ENCODE data around the gene GAB2. TPM values are rescaled to one million over a fixed set of nuclear protein-coding genes. Genes with fewer than 3 reads are reported as not detected.

The GAB2 gene
- total and polyA plus RNA-seq, 2 of the 4 experiments (the other 2 are of a cell fraction): 3.3 to 5.9 TPM

GRCh38 chr11:78250099-78250498, 167.5 kb downstream of the GAB2 start:
- Histone ChIP-seq H3K27me3 (ENCODE audit: control insufficient read depth, insufficient read depth, low read length) (no peaks in the 10 kb centered on the region), H3K56ac (ENCODE audit: extremely low read depth, insufficient read depth, low read length) (no peak overlapping the region), H2AFZ (replicated peaks; ENCODE audit: low read length, poor library complexity) (no peak overlapping the region), H3K4me1 (ENCODE audit: control insufficient read depth, insufficient read depth, low read length) (no peaks in the 10 kb centered on the region; the same call in 1 of the 2 replicates), H2BK20ac (ENCODE audit: low read depth, low read length) (no peak overlapping the region), H2BK120ac (ENCODE audit: low read depth, low read length) (no peak overlapping the region), H3K4ac (ENCODE audit: low read depth, low read length) (no peak overlapping the region), H3K4me3 (ENCODE audit: insufficient read depth, low read depth, low read length) (no peak overlapping the region), H2AK9ac (replicated peaks; ENCODE audit: low read depth, low read length, poor library complexity) (no peak overlapping the region), H2BK5ac (ENCODE audit: low read depth, low read length, poor library complexity, severe bottlenecking) (no peak overlapping the region), H3K18ac (ENCODE audit: low read depth, low read length) (no peak overlapping the region), H3K23ac (ENCODE audit: low read depth, low read length) (no peak overlapping the region), H4K5ac (ENCODE audit: low read depth, low read length) (no peak overlapping the region), H3K9me1 (ENCODE audit: insufficient read depth, low read length) (peaks cover 7% of the 10 kb centered on the region; the same call in 1 of the 2 replicates), H4K8ac (ENCODE audit: low read depth in 2 of 2, low read length in 2 of 2) (no peak overlapping the region), H2AK5ac (ENCODE audit: low read depth, low read length) (no peak overlapping the region), H3K79me1 (ENCODE audit: low read depth in 1 of 2, low read length in 2 of 2) (peaks cover 3 to 5% of the 10 kb centered on the region in 2 experiments; a peak in 1 of 4 replicates), H4K91ac (ENCODE audit: insufficient read depth, low read depth, low read length) (no peak overlapping the region), H3K9me3 (ENCODE audit: control insufficient read depth, insufficient read depth, low read length) (0 out of 2 replicates have a peak, but pooled peaks cover 2% of the 10 kb centered on the region), H4K20me1 (ENCODE audit: insufficient read depth, low read length) (no peaks in the 10 kb centered on the region; the same call in 1 of the 2 replicates), H3K9ac (ENCODE audit: low read depth, low read length) (no peak overlapping the region), H3K27ac (ENCODE audit: insufficient read depth, low read length) (no peak overlapping the region), H3K14ac (replicated peaks; ENCODE audit: low read depth, low read length) (no peak overlapping the region), H2BK15ac (ENCODE audit: low read depth, low read length) (no peak overlapping the region), H3K36me3 (ENCODE audit: control insufficient read depth, insufficient read depth, low read length) (peaks cover 6% of the 10 kb centered on the region; the same call in 1 of the 2 replicates), H3K4me2 (ENCODE audit: low read depth, low read length) (no peak overlapping the region)
- DNase-seq (no peak), ATAC-seq (ENCODE audit: low read depth) (no peak)
- CTCF ChIA-PET: no interaction called here
- intact Hi-C loops (cut with micrococcal nuclease) (no loop called here), in situ Hi-C loops (cut with MboI; ENCODE audit: low sequenced_read_pairs) (no loop called here), dilution Hi-C loops (cut with HindIII; ENCODE audit: low sequenced_read_pairs, unreplicated experiment) (no loop called here)
- no TSS peak for BruUV-seq (replicated peaks)
- TF ChIP-seq MAZ (IDR thresholded peaks at IDR 0.05; ENCODE audit: borderline replicate concordance, low read depth, low read length) (no peak), FOS (IDR thresholded peaks at IDR 0.05; ENCODE audit: low read depth, low read length) (no peak), RFX5 (IDR thresholded peaks at IDR 0.05; ENCODE audit: low read depth, low read length) (no peak), USF2 (IDR thresholded peaks at IDR 0.05; ENCODE audit: low read depth, low read length) (no peak), POLR2A (IDR thresholded peaks at IDR 0.05; ENCODE audit: low read depth, low read length) (no peak)
- POLR2A ChIA-PET (ENCODE audit: unreplicated experiment): no interaction called here
- no CpG with 5 or more reads among the region's 8 CpGs for WGBS, 2 experiments (ENCODE audit: extremely low coverage in 2 of 2, insufficient read length in 1 of 2)

Data from IMR-90 (cell line).